Omental fat pad (tissue), 4 donors: Measurements from ENCODE around the gene DNAJB2. TPM values are rescaled to one million over a fixed set of nuclear protein-coding genes. Genes with fewer than 3 reads are reported as not detected.
"Not testable (repeated sequence)": the region's sequence is repeated elsewhere in the genome, so short reads cannot be mapped to it uniquely, and the experiment has no call there.

Experiments used
- ATAC-seq: fragments of 150-250 bp; one replicate; pipeline ENCODE4 v1.9.1; 2016; ENCODE audit warnings: mild to moderate bottlenecking, moderate library complexity; ENCODE audit not compliant: low FRiP score
- DNase-seq: peaks from one replicate; pipeline ENCODE4 v3.0.0-alpha.2; 2019; ENCODE audit warnings: low spot score
- CTCF ChIP-seq, 3 donors: fragments of 450-650 bp; IDR thresholded peaks; one replicate each; pipeline ENCODE4 v1.5.1; 2016 to 2017; ENCODE audit warnings: antibody characterized with exemption in 3 of 3, mild to moderate bottlenecking in 3 of 3, moderate library complexity in 2 of 3
- total RNA-seq, 4 donors: library from RNA; depleted of rRNA; stranded (reverse); fragments of >200 nt; gene quantifications; one replicate each; pipeline ENCODE4 v1.1.0, GENCODE V29; 2016

DNAJB2 gene
- total RNA-seq, 4 donors from 2014 or later, result 27.5 to 56.6 (median 46.8) TPM

DNA sequence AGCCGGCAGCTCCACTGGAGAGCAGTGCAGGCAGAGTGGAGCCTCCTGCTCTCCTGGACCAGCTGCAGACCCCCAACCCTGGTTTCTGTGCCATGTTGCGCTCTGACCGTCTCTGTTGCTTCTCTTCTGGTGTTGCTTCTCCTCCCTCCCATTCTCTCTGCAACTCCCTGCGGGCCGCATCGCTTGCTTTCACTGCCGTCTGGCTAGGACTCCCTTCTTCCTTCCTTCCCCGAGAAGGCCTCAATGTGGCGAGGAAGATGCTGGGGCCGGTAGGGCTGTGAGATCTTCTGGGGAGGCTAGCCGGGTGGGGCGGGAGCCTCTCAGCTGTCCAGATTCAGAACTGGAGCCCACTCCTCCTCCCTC is 6.2 kb downstream of the DNAJB2 start:
- ATAC-seq, result no peak
- no peak for DNase-seq
- no peak for TF ChIP-seq CTCF (IDR thresholded peaks at IDR 0.05)

- DNase-seq (no peak), ATAC-seq (no peak)
- TF ChIP-seq CTCF (IDR thresholded peaks at IDR 0.05), result no peak
Measured at GRCh38 chr2:219285894-219286425, 6.8 kb downstream of the DNAJB2 start.

DNA sequence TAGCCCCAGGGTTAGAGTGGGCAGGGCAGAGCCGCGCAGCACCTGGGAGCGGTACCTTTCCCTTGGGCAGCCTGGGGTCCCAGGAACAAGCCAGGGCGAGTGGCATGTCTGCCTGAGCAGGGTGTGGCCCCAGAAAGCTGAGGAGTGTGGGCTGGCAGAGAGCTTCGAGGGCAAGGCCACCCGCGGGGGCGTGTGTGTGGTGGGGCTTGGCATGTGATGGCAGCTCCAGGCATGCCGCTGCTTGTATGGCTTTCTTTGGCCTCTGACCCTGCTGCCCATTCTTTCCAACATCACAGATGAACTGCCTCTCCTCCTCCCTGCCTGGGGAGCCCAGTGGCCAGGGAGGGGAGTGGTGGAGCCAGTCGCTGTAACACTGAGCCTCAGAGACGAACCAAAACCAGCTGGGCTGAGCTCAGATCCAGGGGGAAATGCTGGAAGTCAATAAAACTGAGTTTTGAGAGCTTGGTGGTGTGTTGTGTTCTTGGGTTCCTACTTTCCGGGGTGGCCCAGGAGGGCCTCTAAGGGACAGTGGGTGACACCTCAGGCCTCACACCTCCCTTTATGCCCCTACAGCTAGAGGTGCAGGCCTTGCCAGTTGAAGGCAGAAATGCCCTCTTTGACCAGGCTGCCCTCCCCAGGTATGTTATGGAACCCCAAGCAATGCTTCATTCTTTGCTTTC is 7.4 kb downstream of the DNAJB2 start:
- DNase-seq (no peak), ATAC-seq (no peak)
- TF ChIP-seq CTCF (IDR thresholded peaks at IDR 0.05), result no peak

- not testable (repeated sequence) for ATAC-seq, DNase-seq
Measured at GRCh38 chr2:219287116-219287440, 7.9 kb downstream of the DNAJB2 start.

- ATAC-seq, result no peak
- TF ChIP-seq CTCF (IDR thresholded peaks at IDR 0.05), result no peak
- DNase-seq, result no peak
Measured at GRCh38 chr2:219287580-219288265, 8.6 kb downstream of the DNAJB2 start.

DNA sequence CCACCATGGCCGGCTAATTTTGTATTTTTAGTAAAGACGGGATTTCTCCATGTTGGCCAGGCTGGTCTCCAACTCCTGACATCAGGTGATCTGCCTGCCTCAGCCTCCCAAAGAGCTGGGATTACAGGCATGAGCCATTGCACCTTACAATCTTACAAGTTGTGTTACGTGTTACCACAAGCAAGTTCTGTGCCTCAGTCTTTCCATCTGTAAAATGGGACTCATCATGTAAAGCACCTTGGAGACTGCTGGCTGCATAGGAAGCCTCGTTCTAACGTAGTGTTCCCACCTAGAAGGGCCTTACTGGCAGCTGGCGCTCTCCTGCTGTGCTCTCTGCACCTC is 10.0 kb downstream of the DNAJB2 start:
- DNase-seq, result no peak
- no peak for ATAC-seq
- no peak for TF ChIP-seq CTCF (IDR thresholded peaks at IDR 0.05)

DNA sequence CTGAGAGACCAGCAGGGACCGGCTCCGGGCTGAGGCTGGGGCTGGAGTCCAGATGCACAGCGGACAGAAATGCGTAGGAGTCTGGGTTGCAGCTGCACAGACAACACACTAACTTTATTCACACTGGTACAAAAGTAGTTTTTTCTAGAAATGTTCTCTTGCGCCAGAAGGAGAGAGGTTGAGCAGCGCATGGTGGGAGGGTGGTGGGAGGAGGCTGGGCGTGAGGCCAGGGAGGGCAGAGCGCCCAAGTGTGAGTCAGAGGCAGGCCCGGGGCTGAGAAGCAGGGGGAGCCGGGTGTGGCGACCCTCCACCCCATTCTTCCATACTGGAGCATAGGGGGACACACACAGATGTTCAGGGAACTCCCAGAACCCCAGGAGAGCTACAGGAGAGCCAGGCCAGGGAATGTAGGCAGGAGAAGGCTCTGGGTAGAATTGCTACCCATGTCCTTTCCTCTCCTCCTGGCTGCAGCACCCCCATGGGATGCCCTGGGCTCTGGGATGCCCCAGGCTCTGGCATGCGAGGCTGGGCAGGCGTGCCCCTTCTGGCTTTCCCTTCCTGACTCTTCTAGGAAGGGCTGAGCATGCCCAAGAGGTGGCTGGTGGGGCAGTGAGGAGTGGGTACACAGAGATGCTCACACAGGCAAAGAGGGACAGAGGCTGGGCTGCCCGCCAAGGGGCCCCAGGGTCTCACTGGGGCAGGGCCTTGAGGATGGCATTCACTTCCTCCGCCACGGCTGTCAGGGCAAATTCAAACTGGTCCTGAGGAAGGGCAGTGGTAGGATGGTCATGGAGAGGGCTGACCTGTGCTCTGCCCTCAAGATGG is 10.6 kb downstream of the DNAJB2 start:
- ATAC-seq (peak; percentile 89), DNase-seq (peak; percentile 52)
- TF ChIP-seq CTCF (IDR thresholded peaks at IDR 0.05), result no peak
